Karpas-422 (cell line): ENCODE measurements around the gene MARCHF11. TPM values are rescaled to one million over a fixed set of nuclear protein-coding genes. Genes with fewer than 3 reads are reported as not detected.

ENCODE experiments used
- DNase-seq: peaks from one replicate; pipeline ENCODE4 v3.0.0-alpha.2; 2015
- H2AFZ ChIP-seq: fragments of 200-600 bp; sonication (generic); 2 replicates; pipeline ENCODE4 v1.6.1; 2014; ENCODE audit warnings: antibody characterized with exemption, low read length, mixed read lengths
- H3K27ac ChIP-seq: fragments of 200-600 bp; sonication (generic); 2 replicates; pipeline ENCODE4 v1.5.1; 2014; ENCODE audit warnings: mild to moderate bottlenecking, low read length, moderate library complexity
- H3K27me3 ChIP-seq: fragments of 200-600 bp; sonication (generic); 2 replicates; pipeline ENCODE4 v1.6.1; 2014; ENCODE audit warnings: low read length, mixed read lengths
- H3K36me3 ChIP-seq: fragments of 200-600 bp; sonication (generic); 2 replicates; pipeline ENCODE4 v1.6.1; 2014; ENCODE audit warnings: low read length, mixed read lengths; ENCODE audit not compliant: insufficient read depth
- H3K4me1 ChIP-seq: fragments of 200-600 bp; sonication (generic); 2 replicates; pipeline ENCODE4 v1.6.1; 2014; ENCODE audit warnings: mild to moderate bottlenecking, low read length, mixed read lengths
- H3K4me2 ChIP-seq: fragments of 200-600 bp; sonication (generic); 2 replicates; pipeline ENCODE4 v1.6.1; 2014; ENCODE audit warnings: low read length, low read depth, mild to moderate bottlenecking; ENCODE audit not compliant: poor library complexity, severe bottlenecking
- H3K4me3 ChIP-seq: fragments of 200-600 bp; sonication (generic); 2 replicates; pipeline ENCODE4 v1.5.1; 2014; ENCODE audit warnings: mild to moderate bottlenecking, antibody characterized with exemption, low read length, mixed read lengths
- H3K79me2 ChIP-seq: fragments of 200-600 bp; sonication (generic); 2 replicates; pipeline ENCODE4 v1.6.1; 2014; ENCODE audit warnings: mild to moderate bottlenecking, low read length, mixed read lengths
- H3K9ac ChIP-seq: fragments of 200-600 bp; sonication (generic); 2 replicates; pipeline ENCODE4 v1.6.0; 2014; ENCODE audit warnings: low read length
- H3K9me2 ChIP-seq: fragments of 200-600 bp; sonication (generic), shearing (Covaris generic); replicated peaks from 2 replicates; pipeline ENCODE4 v1.6.0; 2014; ENCODE audit warnings: mild to moderate bottlenecking, low read length, moderate library complexity; ENCODE audit not compliant: insufficient read depth
- H3K9me3 ChIP-seq: fragments of 300-700, 200-600 bp; sonication (generic); 2 replicates; pipeline ENCODE4 v1.6.1; 2014; ENCODE audit warnings: low read length, mixed read lengths
- H4K20me1 ChIP-seq: fragments of 200-600 bp; sonication (generic); 2 replicates; pipeline ENCODE4 v1.6.1; 2014; ENCODE audit warnings: mild to moderate bottlenecking, antibody characterized with exemption, low read length, low read depth; ENCODE audit not compliant: insufficient read depth
- total RNA-seq: library from RNA; depleted of rRNA; stranded (reverse); fragments of >200 nt; shearing (Covaris generic); gene quantifications from 2 replicates; pipeline ENCODE4 v1.2.3, GENCODE V29; 2014; ENCODE audit warnings: low replicate concordance

Gene MARCHF11
- total RNA-seq, 1 experiment from 2014 or later: not detected

DNA sequence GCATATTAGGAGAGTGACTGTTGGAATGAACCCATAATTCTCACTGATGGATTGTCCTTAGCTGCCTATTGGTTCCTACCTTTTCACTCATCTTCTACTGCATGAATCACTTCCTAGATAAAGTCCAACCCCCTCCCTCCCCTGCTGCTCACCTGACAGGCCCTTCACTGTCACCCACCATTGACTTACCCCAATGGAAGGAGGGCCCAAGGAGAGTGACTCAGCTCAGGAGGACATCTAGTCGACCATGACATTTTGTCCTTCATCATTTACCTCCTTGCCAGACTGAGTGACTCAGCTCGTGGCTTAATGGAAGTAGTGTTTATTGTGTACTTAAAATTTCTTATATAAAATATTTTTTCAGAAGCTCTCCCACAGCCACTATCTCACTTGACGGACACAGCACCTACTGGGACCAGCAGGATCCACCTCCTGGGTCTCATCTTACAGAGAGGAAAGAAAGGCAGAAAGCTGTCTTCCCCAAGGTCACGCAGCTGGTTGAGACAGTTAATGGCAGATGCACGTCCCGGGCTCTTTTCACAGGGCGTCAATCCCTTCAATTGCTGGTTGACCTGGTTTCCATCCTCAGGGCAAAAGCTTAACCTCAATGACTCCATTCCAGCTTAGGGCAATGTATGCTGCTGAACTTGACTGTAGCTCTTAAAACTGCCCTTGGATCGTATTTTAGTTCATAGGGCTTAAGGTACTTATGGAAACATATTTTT lies 142.3 kb downstream of the MARCHF11 start:
- H4K20me1 ChIP-seq: no peaks in the 10 kb centered on the region
- H3K4me2 ChIP-seq: no peak overlapping the region
- H3K9me3 ChIP-seq: peaks cover 9% of the 10 kb centered on the region
- H3K36me3 ChIP-seq: no peaks in the 10 kb centered on the region
- H2AFZ ChIP-seq: no peak overlapping the region
- no peak overlapping the region for H3K27ac ChIP-seq
- H3K79me2 ChIP-seq: no peaks in the 10 kb centered on the region
- H3K9me2 ChIP-seq: no peaks in the 10 kb centered on the region
- no peaks in the 10 kb centered on the region for H3K4me1 ChIP-seq
- no peak for DNase-seq
- H3K27me3 ChIP-seq: no peaks in the 10 kb centered on the region
- no peak overlapping the region for H3K4me3 ChIP-seq
- no peak overlapping the region for H3K9ac ChIP-seq

DNA sequence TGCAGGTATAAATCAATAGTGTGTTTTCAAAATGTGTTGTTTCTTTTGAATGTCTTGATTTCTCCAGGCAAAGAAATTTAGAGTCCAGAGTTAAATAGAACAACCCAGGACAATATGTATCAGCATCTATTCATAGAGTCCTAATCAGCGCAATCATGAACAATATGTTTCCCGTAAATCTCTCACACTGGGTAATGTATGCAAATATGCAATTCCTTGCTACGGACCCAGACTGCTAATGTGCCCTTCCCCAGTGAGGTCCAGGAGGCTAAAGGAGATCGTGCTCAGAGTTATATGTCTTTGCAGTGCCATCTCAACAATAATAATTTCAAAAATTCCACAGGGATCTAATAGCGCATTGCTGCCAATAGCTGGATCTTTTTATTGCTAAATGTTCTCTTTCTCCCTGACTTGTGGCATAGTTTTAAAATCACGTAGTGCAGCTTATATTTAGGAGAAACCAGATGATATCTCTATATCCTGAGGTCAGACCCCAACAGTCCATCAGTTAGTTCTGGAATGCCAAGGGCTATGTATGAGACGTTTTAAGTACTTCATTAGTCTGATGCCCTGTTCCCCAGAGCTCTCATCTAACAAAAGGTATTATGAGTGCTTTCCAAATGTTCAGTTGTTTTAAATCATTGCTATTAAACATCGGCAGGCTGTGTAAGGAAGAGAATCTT lies 145.1 kb downstream of the MARCHF11 start:
- Histone ChIP-seq H3K9me3 (peaks cover 6% of the 10 kb centered on the region; the same call in 1 of the 2 replicates), H3K9me2 (no peaks in the 10 kb centered on the region), H3K9ac (no peak overlapping the region), H3K79me2 (no peaks in the 10 kb centered on the region), H3K27me3 (no peaks in the 10 kb centered on the region), H4K20me1 (no peaks in the 10 kb centered on the region), H3K4me1 (no peaks in the 10 kb centered on the region), H3K4me2 (no peak overlapping the region), H3K4me3 (no peak overlapping the region), H2AFZ (no peak overlapping the region), H3K27ac (no peak overlapping the region), H3K36me3 (no peaks in the 10 kb centered on the region)
- no peak for DNase-seq

DNA sequence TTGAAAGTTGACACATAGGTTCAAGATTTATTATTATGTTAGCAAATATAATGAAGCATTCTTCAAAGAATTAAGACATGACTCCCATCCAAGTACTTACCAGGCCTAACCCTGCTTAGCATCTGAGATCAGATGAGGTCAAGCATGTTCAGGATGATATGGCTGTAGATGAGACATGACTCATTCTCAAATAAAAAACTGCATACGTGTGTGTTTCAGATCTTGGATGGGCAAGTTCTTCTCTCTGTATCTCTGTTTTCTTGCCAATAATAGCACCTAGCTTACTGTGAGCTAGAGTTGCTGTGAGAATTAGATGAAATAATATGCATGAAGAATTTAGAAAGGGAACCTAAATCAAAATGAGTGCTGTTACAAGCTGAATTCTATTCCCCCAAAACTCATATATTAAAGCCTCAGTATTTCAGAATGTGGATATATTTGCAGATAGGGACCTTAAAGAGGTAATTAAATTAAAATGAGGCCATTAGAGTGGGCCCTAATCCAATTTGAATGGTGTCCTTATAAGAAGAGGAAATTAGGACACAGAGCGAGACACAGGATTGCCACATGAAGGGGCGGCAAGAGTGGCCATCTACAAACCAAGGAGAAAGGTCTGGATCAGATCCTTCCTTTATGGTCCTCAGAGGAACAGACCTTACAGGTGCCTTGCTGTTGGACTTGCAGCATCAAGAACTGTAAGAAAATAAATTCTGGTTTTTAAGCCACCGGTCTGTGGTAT lies 146.2 kb downstream of the MARCHF11 start:
- H3K4me1 ChIP-seq: no peaks in the 10 kb centered on the region
- no peaks in the 10 kb centered on the region for H3K9me2 ChIP-seq
- H3K9me3 ChIP-seq: peaks cover 6% of the 10 kb centered on the region; the same call in 1 of the 2 replicates
- no peak overlapping the region for H3K27ac ChIP-seq
- no peak overlapping the region for H3K4me2 ChIP-seq
- H3K79me2 ChIP-seq: no peaks in the 10 kb centered on the region
- H4K20me1 ChIP-seq: no peaks in the 10 kb centered on the region
- no peaks in the 10 kb centered on the region for H3K27me3 ChIP-seq
- no peak for DNase-seq
- no peak overlapping the region for H3K4me3 ChIP-seq
- H3K36me3 ChIP-seq: no peaks in the 10 kb centered on the region
- H3K9ac ChIP-seq: no peak overlapping the region
- no peak overlapping the region for H2AFZ ChIP-seq

GRCh38 chr5:16028708-16029107 lies 150.9 kb downstream of the MARCHF11 start:
- Histone ChIP-seq H3K9me2 (no peaks in the 10 kb centered on the region), H3K79me2 (no peaks in the 10 kb centered on the region), H3K36me3 (no peaks in the 10 kb centered on the region), H3K4me2 (no peak overlapping the region), H3K9ac (no peak overlapping the region), H3K4me3 (no peak overlapping the region), H3K4me1 (no peaks in the 10 kb centered on the region), H3K27me3 (no peaks in the 10 kb centered on the region), H3K9me3 (peaks cover 5% of the 10 kb centered on the region), H2AFZ (no peak overlapping the region), H3K27ac (no peak overlapping the region), H4K20me1 (no peaks in the 10 kb centered on the region)
- DNase-seq: no peak

DNA sequence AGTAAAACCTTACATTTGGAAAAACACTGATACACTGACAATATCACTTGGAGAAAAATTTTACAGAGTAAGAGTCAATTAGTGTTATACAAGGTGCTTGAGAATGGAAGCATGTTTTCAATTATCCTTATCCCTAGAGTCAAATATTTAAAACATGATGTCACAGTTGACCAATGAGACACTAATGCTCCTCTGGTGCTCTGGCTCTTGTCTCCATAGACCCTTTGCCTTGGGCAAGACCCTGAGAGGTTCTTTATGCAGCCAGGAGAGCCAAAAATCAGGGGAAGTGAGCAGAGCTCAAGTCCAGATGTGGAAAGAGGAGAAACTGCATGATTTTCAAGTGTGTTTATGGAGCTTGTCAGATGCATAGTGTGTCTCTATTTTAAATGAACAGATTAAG lies 153.9 kb downstream of the MARCHF11 start:
- Histone ChIP-seq H3K4me1 (no peaks in the 10 kb centered on the region), H3K4me3 (no peak overlapping the region), H3K9ac (no peak overlapping the region), H3K27ac (no peak overlapping the region), H2AFZ (no peak overlapping the region), H3K4me2 (no peak overlapping the region), H3K36me3 (no peaks in the 10 kb centered on the region), H3K9me3 (peaks cover 14% of the 10 kb centered on the region), H3K27me3 (no peaks in the 10 kb centered on the region), H4K20me1 (no peaks in the 10 kb centered on the region), H3K79me2 (no peaks in the 10 kb centered on the region), H3K9me2 (no peaks in the 10 kb centered on the region)
- DNase-seq: no peak

DNA sequence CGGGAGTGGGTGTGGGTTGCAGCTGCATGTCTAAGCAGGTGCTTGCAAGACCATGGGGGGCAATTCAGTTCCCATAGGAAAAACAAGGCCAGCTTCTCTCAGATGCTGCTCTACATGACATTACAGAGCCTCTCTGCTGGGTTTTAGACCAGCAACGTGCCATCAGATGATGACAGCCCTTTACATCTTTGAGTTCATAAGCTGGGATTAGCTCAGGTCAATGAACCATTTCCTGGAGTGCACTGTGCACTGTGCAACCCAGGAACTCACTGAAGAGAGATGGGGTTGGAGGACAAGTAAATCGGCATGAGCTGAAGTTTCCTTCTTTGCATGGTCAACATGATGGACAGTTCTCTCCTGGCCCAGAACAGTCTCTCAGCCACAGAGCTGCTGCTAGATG lies 160.6 kb downstream of the MARCHF11 start:
- Histone ChIP-seq H4K20me1 (no peaks in the 10 kb centered on the region), H3K4me2 (no peak overlapping the region), H3K27ac (no peak overlapping the region), H3K36me3 (no peaks in the 10 kb centered on the region), H3K9me2 (no peaks in the 10 kb centered on the region), H3K9me3 (peaks cover 20% of the 10 kb centered on the region), H2AFZ (no peak overlapping the region), H3K79me2 (no peaks in the 10 kb centered on the region), H3K4me3 (no peak overlapping the region), H3K4me1 (no peaks in the 10 kb centered on the region), H3K9ac (no peak overlapping the region), H3K27me3 (no peaks in the 10 kb centered on the region)
- no peak for DNase-seq

- Histone ChIP-seq H3K27ac (no peak overlapping the region), H3K9ac (no peak overlapping the region), H2AFZ (no peak overlapping the region), H3K36me3 (no peaks in the 10 kb centered on the region), H3K4me3 (no peak overlapping the region), H3K79me2 (no peaks in the 10 kb centered on the region), H3K4me1 (no peaks in the 10 kb centered on the region), H4K20me1 (no peaks in the 10 kb centered on the region), H3K9me3 (peaks cover 12% of the 10 kb centered on the region), H3K9me2 (no peaks in the 10 kb centered on the region), H3K4me2 (no peak overlapping the region), H3K27me3 (no peaks in the 10 kb centered on the region)
- no peak for DNase-seq
These were observed 161.9 kb downstream of the MARCHF11 start for GRCh38 chr5:16017720-16018119.
